ENCODE measurements around the gene STRADB.
A peak's percentile ranks its signal among the peaks of the same experiment; 100 is the strongest.
"Not testable (repeated sequence)": the region's sequence is repeated elsewhere in the genome, so short reads cannot be mapped to it uniquely, and the experiment has no call there.

Gene STRADB

DNA sequence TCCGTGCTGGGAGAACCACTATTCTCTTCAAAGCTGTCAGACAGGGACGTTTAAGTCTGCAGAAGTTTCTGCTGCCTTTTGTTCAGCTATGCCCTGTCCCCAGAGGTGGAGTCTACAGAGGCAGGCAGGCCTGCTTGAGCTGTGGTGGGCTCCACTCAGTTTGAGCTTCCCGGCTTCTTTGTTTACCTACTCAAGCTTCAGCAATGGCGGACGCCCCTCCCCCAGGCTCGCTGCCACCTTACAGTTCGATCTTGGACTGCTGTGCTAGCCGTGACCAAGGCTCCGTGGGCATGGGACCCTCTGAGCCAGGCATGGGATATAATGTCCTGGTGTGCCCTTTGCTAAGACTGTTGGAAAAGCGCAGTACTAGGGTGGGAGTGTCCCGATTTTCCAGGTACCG is 21.2 kb upstream of the STRADB start:
- DNase-seq (ENCODE audit: low spot score) = not testable (repeated sequence)

DNA sequence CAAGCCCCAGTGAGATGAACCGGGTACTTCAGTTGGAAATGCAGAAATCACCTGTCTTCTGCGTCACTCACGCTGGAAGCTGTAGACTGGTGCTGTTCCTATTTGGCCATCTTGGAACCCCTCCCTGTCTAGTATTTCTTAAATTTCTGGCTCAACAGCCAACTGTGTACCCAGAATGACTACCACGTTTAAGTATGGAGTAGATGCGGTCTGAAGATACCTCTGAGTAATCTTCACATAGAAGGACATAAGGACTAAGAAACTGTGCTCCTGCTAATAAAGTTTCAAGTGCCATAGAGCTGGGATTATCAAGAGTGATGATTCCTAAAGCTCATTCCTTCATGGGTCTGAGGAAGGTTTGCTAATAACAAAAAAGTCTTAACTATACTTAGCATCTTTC is 20.7 kb upstream of the STRADB start:
- no peak for DNase-seq (ENCODE audit: low spot score)

- no peak for DNase-seq (ENCODE audit: low spot score)
Observed at GRCh38 chr2:201432038-201432620, 19.4 kb upstream of the STRADB start.

- no peak for DNase-seq (ENCODE audit: low spot score)
Observed at GRCh38 chr2:201432621-201433393, 18.7 kb upstream of the STRADB start.

DNA sequence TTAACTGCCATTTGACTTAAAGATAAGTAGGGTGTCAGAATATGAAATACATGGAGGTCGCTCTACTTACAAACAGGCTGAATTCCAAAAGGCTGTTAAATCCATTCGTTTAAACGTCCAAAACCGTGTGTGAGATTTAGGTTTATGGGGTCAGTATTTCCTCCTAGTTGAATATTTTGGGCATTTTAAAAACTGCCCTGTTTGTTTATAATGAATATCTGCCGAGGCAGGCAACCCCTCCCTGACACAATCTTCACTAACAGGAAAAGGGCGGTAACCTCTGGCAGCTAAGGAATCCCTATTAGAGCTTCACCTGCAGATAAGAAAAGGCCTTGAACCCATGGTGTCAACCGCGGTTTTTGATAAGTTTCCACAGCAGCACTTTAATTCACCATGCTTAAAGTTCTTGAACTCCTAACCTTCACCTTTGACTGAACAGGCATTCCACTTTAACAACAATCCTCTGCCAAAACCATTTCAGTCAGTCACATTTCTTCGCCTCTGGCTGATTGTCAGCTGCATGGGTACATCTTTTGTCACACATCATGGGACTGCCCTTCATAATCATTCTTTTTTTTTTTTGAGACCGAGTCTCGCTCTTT is 18.0 kb upstream of the STRADB start:
- DNase-seq (ENCODE audit: low spot score) = no peak

GRCh38 chr2:201436141-201436540 is 15.4 kb upstream of the STRADB start:
- no peak for DNase-seq (ENCODE audit: low spot score)

- DNase-seq (ENCODE audit: low spot score) = not testable (repeated sequence)
Observed at GRCh38 chr2:201439336-201439922, 12.1 kb upstream of the STRADB start.

GRCh38 chr2:201440182-201440581 is 11.4 kb upstream of the STRADB start:
- no peak for DNase-seq (ENCODE audit: low spot score)

GRCh38 chr2:201441409-201441808 is 10.1 kb upstream of the STRADB start:
- DNase-seq (ENCODE audit: low spot score) = no peak

DNA sequence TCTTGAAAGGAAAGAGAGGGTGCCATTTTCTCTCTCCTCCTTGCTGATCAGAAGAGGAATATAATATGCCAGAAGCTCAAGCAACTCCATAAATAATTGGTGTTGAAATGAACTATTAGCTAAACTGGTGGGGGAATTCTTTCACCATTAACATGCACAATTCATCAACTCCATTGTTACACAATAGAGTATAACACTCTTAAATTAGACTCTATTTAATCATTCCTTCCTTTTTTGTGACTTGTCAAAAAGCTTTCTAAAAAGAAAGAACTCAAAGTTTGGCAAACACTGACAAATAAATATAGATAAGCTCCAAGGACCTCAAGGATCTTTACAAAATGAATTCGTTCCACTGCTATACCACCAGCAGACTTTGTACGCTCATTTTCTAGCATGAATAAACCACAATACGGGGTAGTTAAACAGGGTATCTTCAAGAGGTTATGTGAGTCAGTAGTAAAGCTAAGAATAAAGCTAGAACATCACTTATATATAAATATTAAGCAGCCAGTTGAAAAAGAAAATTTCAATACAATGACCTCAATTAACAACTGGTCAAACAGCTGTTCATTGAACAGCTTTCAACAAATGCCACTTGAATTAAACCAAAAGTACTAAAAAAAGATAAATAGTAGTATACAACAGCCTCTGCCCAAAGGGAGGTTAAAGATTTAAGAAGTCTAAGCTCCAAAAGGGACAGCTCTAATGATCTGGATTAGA is 6.6 kb upstream of the STRADB start:
- no peak for DNase-seq (ENCODE audit: low spot score)

GRCh38 chr2:201447086-201447485 is 4.5 kb upstream of the STRADB start:
- DNase-seq (ENCODE audit: low spot score) = no peak

DNA sequence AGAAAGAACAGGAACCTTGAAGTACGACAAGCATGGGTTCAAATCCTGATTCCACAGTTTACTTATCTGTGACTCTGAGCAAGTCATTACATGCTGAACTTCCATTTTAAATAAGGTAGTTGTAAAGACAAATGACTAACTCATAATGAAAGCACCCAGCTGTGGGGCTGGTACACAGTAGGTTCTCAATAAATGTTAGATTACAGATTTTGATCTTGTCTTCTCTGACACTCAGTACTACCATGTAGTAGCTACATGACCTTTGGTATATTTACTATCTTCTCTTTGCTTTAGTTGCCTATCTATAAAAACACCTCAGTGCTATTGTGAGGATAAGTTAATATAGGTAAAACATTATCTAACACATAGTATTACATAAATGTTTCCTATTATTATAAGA is 3.5 kb upstream of the STRADB start:
- no peak for DNase-seq (ENCODE audit: low spot score)

- no peak for DNase-seq (ENCODE audit: low spot score)
Observed at GRCh38 chr2:201448701-201449100, 2.8 kb upstream of the STRADB start.

- DNase-seq (ENCODE audit: low spot score) = peak; percentile 58
Observed at GRCh38 chr2:201450954-201451291, 617 bp upstream of the STRADB start.

GRCh38 chr2:201452058-201452921 is 750 bp downstream of the STRADB start:
- no peak for DNase-seq (ENCODE audit: low spot score)

DNA sequence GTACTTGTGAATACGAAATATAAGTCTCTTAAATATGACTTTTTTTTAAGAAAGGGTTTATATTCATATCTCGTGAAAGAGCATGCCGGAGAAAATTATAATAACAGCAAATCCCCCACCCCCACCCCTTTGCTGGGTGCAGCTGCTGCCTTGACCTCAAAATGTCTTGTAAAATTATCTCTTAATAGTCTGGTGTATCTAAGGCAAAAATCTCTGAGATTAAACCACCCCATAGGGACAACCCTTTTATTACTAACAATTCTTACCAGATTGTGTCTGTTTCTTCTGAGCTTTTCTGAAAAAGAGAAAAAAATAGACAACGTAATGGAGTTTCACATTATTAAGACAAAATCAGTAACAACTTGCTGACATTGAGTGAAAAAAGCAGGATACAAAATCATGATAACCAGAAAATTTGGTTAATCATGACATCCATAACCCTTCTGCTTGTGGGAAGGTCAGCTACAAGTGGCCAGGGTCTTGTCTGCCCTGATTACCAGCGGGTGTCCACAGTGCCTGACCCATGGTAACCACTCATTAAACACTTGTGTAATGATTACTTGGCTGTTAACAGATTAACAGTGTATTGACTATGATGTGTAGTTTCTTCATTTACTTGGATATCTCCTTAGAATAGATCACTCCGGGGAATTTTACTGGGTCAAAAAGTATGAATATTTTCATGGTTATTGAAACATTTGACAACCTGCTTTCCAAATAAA is 1.5 kb downstream of the STRADB start:
- DNase-seq (ENCODE audit: low spot score) = no peak

DNA sequence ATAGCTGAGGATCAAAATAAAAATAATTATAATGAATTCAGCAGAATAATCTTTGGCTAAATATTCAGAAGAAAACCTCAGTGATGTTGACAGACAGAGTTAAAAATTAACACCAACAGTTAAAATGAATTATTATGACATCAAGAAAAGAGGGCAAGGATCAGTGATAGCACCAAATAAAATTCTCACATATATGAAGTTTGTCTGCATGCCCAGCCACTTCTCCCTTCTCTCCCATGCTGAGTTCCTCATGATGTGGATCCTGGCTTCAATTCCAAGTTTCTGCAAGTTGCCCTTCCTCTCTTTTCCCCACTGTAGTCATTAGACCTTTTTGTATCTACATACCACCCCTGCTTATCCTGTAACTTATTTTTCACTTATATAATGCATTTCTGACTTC is 6.8 kb downstream of the STRADB start:
- DNase-seq (ENCODE audit: low spot score) = no peak

DNA sequence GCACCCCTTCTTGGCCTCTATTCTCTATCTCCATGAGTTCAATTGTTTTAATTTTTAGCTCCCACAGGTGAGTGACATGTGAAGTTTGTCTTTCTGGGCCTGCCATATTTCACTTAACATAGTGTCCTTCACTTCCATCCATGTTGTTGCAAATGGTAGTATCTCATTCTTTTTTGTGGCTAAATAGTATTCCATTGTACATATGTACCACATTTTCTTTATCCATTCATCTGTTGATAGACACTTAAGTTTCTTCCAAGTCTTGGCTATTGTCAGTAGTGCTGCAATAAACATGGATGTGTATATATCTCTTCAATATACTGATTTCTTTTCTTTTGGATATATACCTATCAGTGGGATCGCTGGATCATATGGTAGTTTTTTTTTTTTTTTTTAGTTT is 9.0 kb downstream of the STRADB start:
- no peak for DNase-seq (ENCODE audit: low spot score)

DNA sequence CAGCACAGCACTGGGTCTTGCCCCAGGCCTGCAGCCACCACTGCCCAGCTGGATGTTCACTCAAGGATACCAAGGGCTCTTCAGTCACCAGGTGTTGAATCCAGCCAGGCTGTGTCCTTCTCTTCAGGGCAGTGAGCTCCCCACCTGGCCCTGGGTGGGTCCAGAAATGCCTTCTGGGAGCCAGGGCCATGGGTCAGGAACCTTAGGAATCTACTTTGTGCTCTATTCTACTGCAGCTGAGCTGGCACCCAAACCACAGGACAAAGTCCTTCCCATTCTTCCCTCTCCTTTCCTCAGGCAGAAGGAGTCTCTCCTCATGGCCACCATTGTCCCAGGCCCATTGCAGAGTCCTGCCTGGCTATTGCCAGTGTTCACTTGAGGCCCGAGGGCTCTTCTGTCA is 13.0 kb downstream of the STRADB start:
- no peak for DNase-seq (ENCODE audit: low spot score)

- DNase-seq (ENCODE audit: low spot score) = no peak
Observed at GRCh38 chr2:201465524-201465971, 14.0 kb downstream of the STRADB start.

Measured in NAMALWA (cell line).